GM10847 (cell line): ENCODE results near the gene CLDN5.

ENCODE experiments used
- POLR2A ChIP-seq: IDR thresholded peaks from 2 replicates; pipeline ENCODE4 v1.6.1; 2011; ENCODE audit not compliant: insufficient read length; ENCODE audit errors: extremely low read depth

CLDN5 gene

DNA sequence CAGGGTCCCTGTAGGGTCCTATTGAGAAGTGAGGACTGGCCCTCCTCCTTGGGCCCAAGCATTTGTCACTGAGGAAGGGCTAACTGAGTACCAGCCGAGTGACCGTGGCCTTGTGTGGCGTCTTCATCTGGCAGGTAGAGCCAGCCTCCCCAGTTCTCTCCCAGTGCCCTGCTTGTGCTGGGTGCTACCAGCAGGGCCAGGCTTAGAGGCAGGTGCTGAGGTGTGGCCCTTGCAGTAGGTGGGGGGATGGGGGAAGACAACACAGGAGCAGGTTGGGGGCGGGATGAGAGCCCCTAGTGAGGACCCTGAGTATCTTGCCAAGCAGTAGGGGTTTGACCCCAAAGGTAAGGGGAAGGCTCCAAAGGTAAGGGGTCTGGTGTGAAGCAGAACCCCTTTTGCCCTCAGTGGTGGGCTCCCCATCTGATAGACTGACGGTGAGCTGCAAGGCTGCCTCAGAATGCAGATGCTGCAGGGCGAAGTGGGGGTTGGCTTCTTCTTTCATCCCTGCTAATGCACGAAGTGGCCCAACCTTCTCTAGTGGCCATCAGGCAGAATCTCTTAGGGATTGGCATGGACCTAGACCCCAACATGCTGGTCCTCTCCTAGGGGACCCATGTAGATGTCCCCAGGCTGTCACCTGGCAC is 24.9 kb downstream of the CLDN5 start:
- TF ChIP-seq POLR2A = no peak

DNA sequence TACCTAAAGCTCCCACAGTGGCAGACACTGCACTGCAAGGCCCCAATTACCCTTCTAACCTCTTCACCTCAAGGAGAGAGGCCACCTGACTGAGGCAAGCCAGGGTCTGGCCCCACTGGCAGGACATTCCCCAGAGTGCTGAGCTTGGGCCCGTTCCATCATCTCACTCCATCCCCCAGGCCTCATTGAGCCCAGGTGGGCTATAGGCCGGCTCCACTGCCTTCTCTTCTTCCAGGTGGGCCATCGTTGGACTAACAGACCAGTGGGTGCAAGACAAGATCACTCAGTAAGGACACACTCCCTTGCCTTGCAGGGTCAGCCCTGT is 25.4 kb downstream of the CLDN5 start:
- no peak for TF ChIP-seq POLR2A

DNA sequence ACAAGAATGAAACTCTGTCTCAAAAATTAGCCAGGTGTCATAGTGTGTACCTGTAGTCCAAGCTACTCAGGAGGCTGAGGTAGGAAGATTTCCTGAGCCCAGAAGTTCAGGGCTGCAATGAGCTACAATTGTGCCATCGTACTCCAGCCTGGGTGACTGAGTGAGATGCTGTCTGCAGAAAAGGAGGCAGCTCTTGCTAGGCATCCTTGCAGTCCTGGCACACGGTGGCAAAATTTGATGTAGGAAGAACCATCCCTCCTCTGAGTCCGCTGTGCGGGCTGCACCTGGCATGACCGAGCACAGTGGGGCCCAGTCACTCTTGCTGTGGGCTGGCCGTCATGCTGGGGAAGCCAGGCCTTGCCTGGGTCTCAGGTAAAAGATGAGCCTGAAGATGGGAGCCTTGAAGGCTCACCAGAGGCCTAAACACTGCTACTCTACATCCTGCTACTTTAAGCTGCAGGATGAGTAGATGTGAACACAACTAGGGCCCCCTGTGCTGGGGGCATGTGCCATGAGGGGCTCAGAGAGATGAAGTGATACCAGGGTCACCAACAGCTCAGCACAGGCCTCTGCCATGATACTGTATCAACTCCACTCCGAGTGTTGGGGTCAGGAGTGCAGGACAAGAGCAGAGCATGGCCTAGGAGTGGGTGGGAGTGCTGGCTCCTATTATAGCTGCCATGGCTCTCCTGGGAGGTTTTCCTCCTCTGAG is 25.9 kb downstream of the CLDN5 start:
- TF ChIP-seq POLR2A = no peak

DNA sequence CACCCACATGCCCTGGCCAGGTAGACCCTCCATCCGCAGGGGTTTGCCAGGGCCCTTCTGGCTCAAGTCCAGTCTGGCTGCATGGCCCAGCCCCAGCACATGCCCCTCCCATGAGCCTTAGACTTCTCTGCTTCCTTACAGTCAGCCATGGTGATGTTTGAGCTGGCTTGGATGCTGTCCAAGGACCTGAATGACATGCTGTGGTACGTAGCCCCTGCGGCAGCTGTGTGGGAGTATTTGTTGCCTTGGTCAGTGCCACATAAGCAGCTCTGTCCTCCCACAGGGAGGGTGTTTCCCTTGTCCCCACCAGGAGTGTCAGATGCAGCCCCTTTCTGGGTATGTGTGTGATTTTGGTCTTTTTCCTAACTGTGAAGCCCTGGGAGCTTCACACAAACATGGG is 27.0 kb downstream of the CLDN5 start:
- no peak for TF ChIP-seq POLR2A

DNA sequence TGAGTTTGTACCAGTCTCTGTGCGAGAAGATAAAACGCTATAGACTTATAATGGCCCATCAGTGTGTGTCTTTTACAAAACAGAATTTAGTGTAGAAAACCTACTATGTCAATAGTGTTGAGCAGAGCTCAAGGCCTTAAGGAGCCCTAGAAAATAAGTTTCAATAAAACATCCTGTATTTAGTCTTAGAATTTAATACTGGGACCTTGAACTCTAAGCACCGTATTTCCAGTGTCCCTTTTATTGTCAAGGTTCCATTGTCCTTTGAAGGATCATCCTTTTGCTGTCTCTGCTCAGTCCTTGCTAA is 27.9 kb downstream of the CLDN5 start:
- no peak for TF ChIP-seq POLR2A

DNA sequence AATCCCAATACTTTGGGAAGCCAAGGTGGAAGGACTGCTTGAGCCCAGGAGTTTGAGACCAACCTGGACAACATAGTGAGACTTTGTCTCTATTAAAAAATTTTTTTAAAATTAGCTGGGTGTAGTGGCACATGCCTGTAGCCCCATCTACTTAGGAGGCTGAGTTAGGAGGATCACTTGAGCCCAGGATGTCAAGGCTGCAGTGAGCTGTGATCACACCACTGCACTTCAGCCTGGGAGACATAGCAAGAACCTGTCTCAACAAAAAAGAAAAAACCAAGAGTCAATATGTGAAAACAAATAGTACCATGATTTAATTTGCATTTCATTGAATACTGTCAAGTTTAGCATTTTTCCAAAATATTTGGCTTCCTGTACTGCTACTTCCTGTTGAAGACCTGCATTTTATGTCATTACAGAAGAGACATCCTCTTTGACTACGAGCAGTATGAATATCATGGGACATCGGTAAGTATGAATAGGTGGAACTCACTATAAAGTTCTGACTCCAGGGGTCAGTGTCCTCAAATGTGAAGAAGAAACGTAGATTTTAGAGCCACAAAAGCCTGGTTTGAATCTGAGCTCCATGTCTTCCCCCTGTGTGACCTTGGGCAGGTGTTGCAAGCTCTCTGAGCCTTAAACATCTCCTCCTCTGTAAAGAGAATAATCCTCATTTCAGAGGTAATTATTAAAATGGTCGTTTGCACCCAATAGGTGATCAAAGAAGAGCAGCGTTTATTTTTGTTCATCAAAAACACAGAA is 28.5 kb downstream of the CLDN5 start:
- no peak for TF ChIP-seq POLR2A

DNA sequence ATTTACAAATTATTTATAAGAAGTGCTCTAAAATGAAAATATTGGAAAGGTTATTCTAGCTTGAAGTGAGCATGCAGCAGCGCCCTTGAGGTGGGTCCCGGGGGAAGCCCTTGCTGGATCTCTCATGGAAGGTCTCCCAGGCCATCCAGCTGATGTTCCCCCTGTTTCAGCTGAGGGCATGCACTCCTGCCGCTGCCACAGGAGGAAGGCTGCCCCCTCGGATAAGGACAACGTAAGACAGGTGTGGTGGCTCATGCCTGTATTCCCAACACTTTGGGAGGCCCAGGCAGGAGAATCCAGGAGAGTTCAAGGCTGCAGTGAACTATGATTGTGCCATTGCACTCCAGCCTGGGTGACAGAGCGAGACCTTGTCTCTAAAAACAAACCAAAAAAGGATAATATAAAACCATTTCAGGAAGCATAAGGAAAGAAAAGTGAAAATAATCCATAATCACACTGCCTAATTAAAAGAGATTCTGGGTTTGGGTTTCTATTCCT is 29.5 kb downstream of the CLDN5 start:
- TF ChIP-seq POLR2A = no peak

DNA sequence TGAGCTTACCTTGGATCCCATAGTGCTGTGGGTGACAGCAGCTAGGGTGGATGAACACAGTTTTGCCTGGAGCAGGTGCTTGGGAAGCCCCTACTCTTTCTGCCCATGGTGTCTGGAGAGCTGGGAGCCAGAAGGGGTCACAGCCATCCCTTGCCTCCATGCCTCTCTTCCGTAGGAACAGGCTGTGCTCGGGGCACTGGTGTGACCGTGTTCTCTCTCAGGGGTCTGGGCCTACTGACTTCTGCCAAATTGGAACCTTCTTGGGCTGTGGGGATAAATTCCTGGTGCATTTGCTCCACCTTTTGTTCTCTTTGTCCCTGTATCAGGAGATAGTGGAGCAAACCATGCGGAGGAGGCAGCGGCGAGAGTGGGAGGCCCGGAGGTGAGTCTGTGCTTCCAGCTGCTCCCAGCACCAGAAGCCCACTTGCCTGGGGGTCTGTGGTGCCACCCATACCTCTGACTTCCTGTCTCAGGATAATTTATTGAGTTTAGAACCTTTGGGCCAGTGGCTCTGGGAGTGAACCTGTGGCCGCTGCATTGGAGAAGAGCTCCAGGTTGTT is 30.1 kb downstream of the CLDN5 start:
- TF ChIP-seq POLR2A = no peak

DNA sequence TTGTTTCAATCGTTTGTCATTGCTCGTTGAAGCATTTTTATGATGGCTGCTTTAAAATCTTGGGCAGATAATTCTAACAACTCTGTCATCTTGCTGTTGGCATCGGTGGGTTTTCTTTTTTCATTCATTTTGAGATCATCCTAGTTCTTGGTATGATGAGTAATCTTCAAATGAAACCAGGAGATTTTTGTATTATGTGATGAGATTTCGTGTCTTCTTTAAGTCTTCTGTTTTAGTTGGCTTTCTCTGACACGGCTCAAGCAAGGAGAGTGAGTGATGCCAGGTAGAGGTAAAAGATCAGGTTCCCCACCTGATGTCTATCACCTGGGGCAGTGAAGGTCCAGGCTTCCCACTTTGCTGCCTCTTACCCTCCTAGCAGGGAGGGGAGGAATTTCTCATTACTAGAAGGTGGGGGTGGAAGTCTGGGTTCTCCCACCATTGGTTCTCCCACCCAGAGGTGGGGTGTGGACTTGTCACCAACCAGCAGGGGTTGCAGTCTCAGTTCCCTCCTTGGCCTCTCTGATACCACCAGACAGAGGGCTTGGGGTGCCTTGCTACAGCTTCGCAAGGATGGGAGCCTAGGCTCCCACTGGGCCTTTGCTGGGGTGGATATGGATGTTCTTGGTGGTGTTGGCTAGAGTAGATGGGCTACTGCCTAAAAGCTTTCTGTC is 31.6 kb downstream of the CLDN5 start:
- TF ChIP-seq POLR2A = no peak

DNA sequence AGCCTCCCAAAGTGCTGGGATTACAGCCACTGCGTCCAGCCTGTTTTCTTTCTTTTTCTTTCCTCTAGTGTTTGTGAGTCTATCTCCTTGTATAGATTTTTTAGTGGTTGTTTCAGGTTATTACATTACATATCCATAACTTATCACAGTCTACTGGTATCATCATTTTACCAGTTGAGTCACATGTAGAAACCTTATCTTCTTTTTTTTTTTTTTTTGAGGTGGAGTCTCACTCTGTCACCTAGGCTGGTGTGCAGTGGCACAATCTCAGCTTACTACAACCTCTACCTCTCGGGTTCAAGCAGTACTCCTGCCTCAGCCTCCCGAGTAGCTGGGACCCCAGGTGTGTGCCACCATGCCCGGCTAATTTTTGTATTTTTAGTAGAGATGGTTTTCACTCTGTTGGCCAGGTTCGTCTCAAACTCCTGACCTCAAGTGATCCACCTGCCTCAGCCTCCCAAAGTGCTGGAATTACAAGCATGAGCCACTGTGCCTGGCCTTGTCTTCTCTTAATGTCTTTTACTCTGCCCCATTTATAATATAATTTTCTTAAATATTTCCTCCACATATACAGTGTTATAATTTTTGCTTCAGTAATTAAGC is 33.5 kb downstream of the CLDN5 start:
- no peak for TF ChIP-seq POLR2A

DNA sequence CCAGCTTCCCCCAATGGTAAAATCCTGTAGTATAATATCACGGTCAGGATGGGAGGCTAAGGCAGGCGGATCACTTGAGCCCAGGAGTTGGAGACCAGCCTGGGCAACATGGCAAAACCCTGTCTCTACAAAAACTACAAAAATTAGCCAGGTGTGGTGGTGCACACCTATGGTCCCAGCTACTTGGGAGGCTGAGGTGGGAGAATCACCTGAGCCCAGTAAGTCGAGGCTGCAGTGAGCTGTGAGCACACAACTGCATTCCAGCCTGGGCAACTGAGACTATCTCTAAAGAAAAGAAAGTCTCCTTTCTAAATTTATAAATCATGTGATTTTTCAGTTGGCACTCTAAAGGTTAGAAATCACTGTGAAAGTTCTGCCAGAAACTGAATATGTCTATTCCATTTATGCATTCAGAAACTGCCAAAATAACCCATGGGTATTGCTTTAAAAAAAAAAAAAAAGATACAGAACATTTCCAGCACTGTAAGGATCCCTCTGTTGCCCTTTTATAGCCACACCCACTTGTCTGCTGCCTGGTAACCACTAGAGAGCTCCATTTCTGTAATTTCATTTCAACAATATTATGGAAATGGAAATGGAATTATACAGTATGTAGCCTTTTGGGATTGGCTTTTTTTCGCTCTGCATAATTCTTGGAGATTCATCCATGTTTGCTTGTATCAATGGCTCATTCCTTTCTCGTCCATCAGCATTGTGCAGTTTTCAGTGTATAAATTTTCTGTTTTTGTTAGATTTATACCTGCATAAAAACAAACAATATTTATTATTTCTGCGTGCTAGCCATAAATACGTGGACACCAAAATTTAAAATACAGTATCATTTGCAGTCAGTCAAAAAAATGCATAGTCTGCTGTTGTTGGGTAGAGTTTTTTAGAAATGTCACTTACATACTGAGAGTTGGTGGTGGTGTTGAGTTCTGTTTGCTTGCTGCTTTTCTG is 35.0 kb downstream of the CLDN5 start:
- TF ChIP-seq POLR2A = no peak

DNA sequence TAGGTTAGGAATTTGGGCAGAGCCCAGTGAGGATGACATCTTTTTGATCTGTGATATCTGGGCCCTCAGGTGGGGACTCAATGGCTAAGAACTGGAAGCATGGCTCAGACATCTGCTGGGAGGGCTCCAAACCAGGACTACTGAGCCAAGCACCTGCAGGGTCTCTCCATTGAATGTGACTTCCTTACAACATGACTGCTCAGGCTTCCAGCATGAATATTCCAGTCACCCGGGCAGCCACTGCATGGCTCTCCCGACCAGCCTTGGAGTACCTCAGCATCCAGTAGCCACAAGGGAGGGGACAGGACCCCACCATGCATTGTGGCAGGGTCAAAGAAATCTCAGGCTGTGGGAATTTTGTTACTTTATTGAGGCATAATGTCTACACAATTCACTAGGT is 35.9 kb downstream of the CLDN5 start:
- TF ChIP-seq POLR2A = no peak

DNA sequence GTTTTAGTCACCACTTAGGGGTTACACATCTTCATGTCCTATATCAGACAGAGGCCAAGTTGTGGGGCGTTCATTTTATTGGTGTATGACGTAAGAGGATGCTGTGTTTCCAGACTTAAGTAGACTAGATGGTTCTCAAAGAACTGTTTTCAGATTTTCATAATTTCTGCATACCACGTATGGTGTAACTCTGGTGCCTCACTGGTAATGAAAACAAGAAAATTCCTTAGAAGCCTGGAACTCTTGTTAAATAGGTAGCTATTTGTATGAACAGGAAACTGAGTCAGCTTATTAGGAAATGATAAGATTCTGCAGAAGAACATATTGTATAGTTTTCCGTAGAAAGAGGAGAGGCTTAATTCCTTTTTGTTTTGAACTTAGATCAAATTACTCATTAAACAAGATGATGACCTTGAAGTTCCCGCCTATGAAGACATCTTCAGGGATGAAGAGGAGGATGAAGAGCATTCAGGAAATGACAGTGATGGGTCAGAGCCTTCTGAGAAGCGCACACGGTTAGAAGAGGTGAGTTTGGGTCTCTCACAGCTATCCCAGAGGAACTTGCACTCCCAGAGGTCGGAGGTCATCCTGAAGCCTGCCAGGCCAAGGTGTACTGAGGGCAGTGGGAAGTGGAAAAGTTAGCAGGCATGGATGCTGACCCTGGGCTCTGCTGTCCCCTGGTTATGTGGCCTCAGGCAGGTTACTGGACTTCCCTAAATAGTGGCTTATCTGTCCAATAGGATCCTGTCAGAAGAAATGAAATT is 40.5 kb downstream of the CLDN5 start:
- TF ChIP-seq POLR2A = no peak

DNA sequence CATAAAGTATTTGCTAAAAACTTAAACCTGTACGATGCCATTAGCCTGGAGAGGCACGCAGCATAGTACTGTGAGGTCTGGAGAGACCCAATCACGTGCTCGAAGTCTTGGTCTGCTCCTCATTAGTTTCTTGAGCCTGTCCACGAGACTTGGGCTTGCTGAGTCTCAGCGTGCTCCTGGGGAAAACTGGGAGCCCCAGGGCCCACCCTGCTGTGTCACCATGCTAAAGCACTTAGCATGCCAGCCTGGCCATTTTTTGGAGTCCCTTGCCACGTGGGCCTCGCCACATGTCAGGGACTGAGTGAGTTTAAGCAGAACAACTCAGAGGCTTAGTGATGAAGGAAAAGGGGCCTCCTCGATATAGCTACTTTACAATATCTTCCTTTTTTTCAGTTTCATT is 41.9 kb downstream of the CLDN5 start:
- TF ChIP-seq POLR2A = no peak

DNA sequence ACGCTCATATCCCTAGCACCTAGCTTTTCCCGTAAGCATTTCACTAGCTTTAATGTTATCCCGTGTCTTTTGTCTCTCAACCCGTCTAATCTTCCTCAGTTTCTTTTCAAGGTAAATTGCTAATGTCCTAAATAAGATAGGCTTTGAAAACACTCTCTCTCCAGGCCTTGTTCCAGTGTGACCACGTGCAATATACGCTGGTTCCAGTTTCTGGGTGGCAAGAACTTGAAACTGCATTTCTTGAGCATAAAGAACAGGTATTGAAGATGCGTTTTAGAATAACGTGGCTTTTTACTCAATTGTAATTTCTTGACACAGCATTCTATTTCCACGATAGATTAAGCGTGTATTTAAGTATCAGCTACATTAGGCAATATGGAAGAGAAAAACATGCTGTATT is 43.4 kb downstream of the CLDN5 start:
- no peak for TF ChIP-seq POLR2A
